Liver (tissue), 9 donors: ENCODE measurements around the gene EFCAB10. TPM values are rescaled to one million over a fixed set of nuclear protein-coding genes. Genes with fewer than 3 reads are reported as not detected.

Experiments used
- DNase-seq: peaks from one replicate; pipeline ENCODE4 v3.0.0-alpha.2; 2017; ENCODE audit warnings: low spot score
- H3K27ac ChIP-seq, 2 donors: one replicate each; pipeline ENCODE4 v1.7.0; 2013; ENCODE audit warnings: inconsistent platforms in 2 of 2, low read length in 2 of 2, control low read depth in 1 of 2, low read depth in 1 of 2, mild to moderate bottlenecking in 1 of 2
- H3K27me3 ChIP-seq, 4 donors: one replicate each; pipeline versions ENCODE4 v1.6.1 to v1.7.0; 2013; ENCODE audit warnings: low read length in 3 of 4, inconsistent platforms in 1 of 4, mild to moderate bottlenecking in 1 of 4, moderate library complexity in 1 of 4; ENCODE audit not compliant: control insufficient read depth in 4 of 4, insufficient read depth in 4 of 4
- H3K36me3 ChIP-seq, 4 donors: one replicate each; pipeline versions ENCODE4 v1.6.1 to v1.7.0; 2013; ENCODE audit warnings: low read length in 3 of 4, mild to moderate bottlenecking in 3 of 4, low read depth in 1 of 4, moderate library complexity in 1 of 4; ENCODE audit not compliant: control insufficient read depth in 4 of 4, insufficient read depth in 3 of 4
- H3K4me1 ChIP-seq, 4 donors: one replicate each; pipeline versions ENCODE4 v1.6.1 to v1.7.0; 2013; ENCODE audit warnings: low read length in 3 of 4, mild to moderate bottlenecking in 3 of 4, moderate library complexity in 1 of 4; ENCODE audit not compliant: control insufficient read depth in 4 of 4, insufficient read depth in 4 of 4
- H3K4me3 ChIP-seq, 3 donors: one replicate each; pipeline versions ENCODE4 v1.6.1 to v1.7.0; 2013; ENCODE audit warnings: low read length in 3 of 3, control low read depth in 1 of 3, low read depth in 1 of 3, mild to moderate bottlenecking in 1 of 3
- H3K9ac ChIP-seq, 2 donors: one replicate each; pipeline ENCODE4 v1.7.0; 2013; ENCODE audit warnings: low read length in 2 of 2, mild to moderate bottlenecking in 2 of 2, moderate library complexity in 2 of 2, control low read depth in 1 of 2, low read depth in 1 of 2
- H3K9me3 ChIP-seq, 4 donors: one replicate each; pipeline versions ENCODE4 v1.6.1 to v1.7.0; 2013; ENCODE audit warnings: low read length in 3 of 4; ENCODE audit not compliant: control insufficient read depth in 4 of 4
- EGR1 ChIP-seq, 2 donors: IDR thresholded peaks; 2 replicates each; pipeline ENCODE4 v1.6.1; 2016 to 2018; ENCODE audit warnings: antibody characterized with exemption in 2 of 2, low read depth in 2 of 2
- FOXA1 ChIP-seq: IDR thresholded peaks from 2 replicates; pipeline ENCODE4 v1.6.1; 2016; ENCODE audit warnings: antibody characterized with exemption
- FOXA2 ChIP-seq: IDR thresholded peaks from 2 replicates; pipeline ENCODE4 v1.6.1; 2016; ENCODE audit warnings: antibody characterized with exemption
- GABPA ChIP-seq, 2 donors: IDR thresholded peaks in 1 of 2; conservative IDR thresholded peaks in 1 of 2; 2 replicates each; pipeline ENCODE4 v1.6.1; 2016; ENCODE audit warnings: antibody characterized with exemption in 2 of 2, mild to moderate bottlenecking in 1 of 2, moderate library complexity in 1 of 2
- HNF4A ChIP-seq, 2 donors: conservative IDR thresholded peaks; 2 replicates each; pipeline ENCODE4 v1.6.1; 2016; ENCODE audit warnings: antibody characterized with exemption in 2 of 2, mild to moderate bottlenecking in 2 of 2
- HNF4G ChIP-seq: IDR thresholded peaks from 2 replicates; pipeline ENCODE4 v1.6.1; 2016; ENCODE audit warnings: antibody characterized with exemption
- NR2F2 ChIP-seq: IDR thresholded peaks from 2 replicates; pipeline ENCODE4 v1.6.1; 2016; ENCODE audit warnings: antibody characterized with exemption
- RAD21 ChIP-seq, 2 donors: IDR thresholded peaks; 2 replicates each; pipeline ENCODE4 v1.6.1; 2016; ENCODE audit warnings: antibody characterized with exemption in 2 of 2, mild to moderate bottlenecking in 2 of 2
- SP1 ChIP-seq: IDR thresholded peaks from 2 replicates; pipeline ENCODE4 v1.6.1; 2018; ENCODE audit warnings: antibody characterized with exemption, mild to moderate bottlenecking
- TAF1 ChIP-seq: conservative IDR thresholded peaks from 2 replicates; pipeline ENCODE4 v1.6.1; 2016; ENCODE audit warnings: antibody characterized with exemption, mild to moderate bottlenecking
- YY1 ChIP-seq: IDR thresholded peaks from 2 replicates; pipeline ENCODE4 v1.6.1; 2016; ENCODE audit warnings: antibody characterized with exemption, mild to moderate bottlenecking
- whole genome bisulfite sequencing: extraction: QIAGEN DNeasy Blood & Tissue Kit; methylation state at CpG from one replicate; pipeline ENCODE4 v1.1.7; 2013; 5-methylcytosine and 5-hydroxymethylcytosine counted together
- polyA plus RNA-seq, 2 donors: library from polyadenylated mRNA; stranded (reverse) in 1 of 2; unstranded in 1 of 2; fragments of 200-250 nt in 1 of 2; fragments of >200 nt in 1 of 2; fragmentation: Nextera tagmentation in 1 of 2; extraction: Ambion mirVana in 1 of 2; gene quantifications; one replicate each; pipeline versions ENCODE4 v1.2.1 to v1.2.3, GENCODE V29; 2013 to 2015
- total RNA-seq, 2 donors: library from RNA; depleted of rRNA; stranded (reverse); fragments of >200 nt; gene quantifications; one replicate each; pipeline ENCODE4 v1.2.3, GENCODE V29; 2014
- TF ChIP-seq, protein P1 (sequence below): IDR thresholded peaks from 2 replicates; pipeline ENCODE4 v1.6.1; 2016; ENCODE audit warnings: antibody characterized with exemption
- TF ChIP-seq, protein P2 (sequence below): IDR thresholded peaks from 2 replicates; pipeline ENCODE4 v1.6.1; 2016; ENCODE audit warnings: antibody characterized with exemption
- TF ChIP-seq, protein P3 (sequence below): IDR thresholded peaks from 2 replicates; pipeline ENCODE4 v1.6.1; 2016; ENCODE audit warnings: antibody characterized with exemption, mild to moderate bottlenecking
- TF ChIP-seq, protein P4 (sequence below): fragments of 150-350 bp; IDR thresholded peaks from 2 replicates; pipeline ENCODE4 v1.5.1; 2017; ENCODE audit warnings: improper control_type of control experiment, low read depth, low read length; ENCODE audit not compliant: missing input control
- donor health status: healthy.
- donor health status: healthy.
- donor health status: healthy.
- donor health status: healthy.
- donor health status: healthy.

Gene EFCAB10
- total and polyA plus RNA-seq, 4 donors: 0.25 TPM; not detected in 3

DNA sequence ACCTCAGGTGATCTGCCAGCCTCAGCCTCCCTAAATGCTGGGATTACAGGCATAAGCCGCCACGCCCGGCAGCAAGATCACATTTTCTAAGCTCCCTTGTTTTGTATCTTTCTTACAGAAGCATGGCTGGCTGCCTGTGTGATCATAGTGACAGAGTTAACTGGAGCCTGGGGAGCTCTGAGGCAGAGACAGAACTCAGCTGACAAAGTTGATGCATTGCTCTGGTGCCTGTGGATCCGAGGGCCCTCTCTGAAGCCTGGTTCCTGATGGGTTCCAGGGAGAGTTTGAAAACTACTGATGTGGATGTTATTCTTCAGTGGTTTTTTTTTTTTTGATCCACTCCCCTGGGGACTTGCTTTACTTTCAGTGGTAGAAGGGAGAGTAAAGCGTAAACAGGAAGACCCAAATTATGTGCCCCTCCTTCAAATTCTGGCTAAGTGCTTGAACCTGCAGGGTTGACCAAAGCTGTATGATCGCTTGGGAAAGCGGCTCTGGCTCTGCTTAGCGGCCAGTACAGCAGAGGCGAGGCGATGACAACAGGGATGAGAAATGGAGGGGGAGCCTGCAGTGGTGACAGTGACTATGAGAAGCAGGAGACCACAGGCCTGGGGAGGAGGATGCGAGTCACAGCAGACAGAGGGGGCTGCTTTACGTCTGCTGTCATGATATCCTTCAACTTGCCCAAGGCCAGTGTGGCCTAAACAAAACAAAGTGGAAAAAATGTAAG lies 6.8 kb upstream of the EFCAB10 start:
- H3K4me3 ChIP-seq: no peak overlapping the region
- no peaks in the 10 kb centered on the region for H3K27me3 ChIP-seq
- H3K36me3 ChIP-seq: no peaks in the 10 kb centered on the region
- DNase-seq: no peak
- H3K4me1 ChIP-seq: peaks cover 0 to 5% (median 1%) of the 10 kb centered on the region in 4 donors
- H3K9me3 ChIP-seq: no peaks in the 10 kb centered on the region
- TF ChIP-seq, protein P1, sequence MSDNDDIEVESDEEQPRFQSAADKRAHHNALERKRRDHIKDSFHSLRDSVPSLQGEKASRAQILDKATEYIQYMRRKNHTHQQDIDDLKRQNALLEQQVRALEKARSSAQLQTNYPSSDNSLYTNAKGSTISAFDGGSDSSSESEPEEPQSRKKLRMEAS: no peak
- no peak for TF ChIP-seq TAF1
- no peak for TF ChIP-seq HNF4A (conservative IDR thresholded peaks at IDR 0.05)
- TF ChIP-seq RAD21 (IDR thresholded peaks at IDR 0.05): no peak
- TF ChIP-seq, protein P2, sequence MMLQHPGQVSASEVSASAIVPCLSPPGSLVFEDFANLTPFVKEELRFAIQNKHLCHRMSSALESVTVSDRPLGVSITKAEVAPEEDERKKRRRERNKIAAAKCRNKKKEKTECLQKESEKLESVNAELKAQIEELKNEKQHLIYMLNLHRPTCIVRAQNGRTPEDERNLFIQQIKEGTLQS: no peak
- TF ChIP-seq FOXA2: no peak
- TF ChIP-seq, protein P3, sequence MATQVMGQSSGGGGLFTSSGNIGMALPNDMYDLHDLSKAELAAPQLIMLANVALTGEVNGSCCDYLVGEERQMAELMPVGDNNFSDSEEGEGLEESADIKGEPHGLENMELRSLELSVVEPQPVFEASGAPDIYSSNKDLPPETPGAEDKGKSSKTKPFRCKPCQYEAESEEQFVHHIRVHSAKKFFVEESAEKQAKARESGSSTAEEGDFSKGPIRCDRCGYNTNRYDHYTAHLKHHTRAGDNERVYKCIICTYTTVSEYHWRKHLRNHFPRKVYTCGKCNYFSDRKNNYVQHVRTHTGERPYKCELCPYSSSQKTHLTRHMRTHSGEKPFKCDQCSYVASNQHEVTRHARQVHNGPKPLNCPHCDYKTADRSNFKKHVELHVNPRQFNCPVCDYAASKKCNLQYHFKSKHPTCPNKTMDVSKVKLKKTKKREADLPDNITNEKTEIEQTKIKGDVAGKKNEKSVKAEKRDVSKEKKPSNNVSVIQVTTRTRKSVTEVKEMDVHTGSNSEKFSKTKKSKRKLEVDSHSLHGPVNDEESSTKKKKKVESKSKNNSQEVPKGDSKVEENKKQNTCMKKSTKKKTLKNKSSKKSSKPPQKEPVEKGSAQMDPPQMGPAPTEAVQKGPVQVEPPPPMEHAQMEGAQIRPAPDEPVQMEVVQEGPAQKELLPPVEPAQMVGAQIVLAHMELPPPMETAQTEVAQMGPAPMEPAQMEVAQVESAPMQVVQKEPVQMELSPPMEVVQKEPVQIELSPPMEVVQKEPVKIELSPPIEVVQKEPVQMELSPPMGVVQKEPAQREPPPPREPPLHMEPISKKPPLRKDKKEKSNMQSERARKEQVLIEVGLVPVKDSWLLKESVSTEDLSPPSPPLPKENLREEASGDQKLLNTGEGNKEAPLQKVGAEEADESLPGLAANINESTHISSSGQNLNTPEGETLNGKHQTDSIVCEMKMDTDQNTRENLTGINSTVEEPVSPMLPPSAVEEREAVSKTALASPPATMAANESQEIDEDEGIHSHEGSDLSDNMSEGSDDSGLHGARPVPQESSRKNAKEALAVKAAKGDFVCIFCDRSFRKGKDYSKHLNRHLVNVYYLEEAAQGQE: no peak
- TF ChIP-seq HNF4G: no peak
- no peak for TF ChIP-seq YY1
- no peak for TF ChIP-seq SP1
- no peak for TF ChIP-seq FOXA1
- TF ChIP-seq, protein P4, sequence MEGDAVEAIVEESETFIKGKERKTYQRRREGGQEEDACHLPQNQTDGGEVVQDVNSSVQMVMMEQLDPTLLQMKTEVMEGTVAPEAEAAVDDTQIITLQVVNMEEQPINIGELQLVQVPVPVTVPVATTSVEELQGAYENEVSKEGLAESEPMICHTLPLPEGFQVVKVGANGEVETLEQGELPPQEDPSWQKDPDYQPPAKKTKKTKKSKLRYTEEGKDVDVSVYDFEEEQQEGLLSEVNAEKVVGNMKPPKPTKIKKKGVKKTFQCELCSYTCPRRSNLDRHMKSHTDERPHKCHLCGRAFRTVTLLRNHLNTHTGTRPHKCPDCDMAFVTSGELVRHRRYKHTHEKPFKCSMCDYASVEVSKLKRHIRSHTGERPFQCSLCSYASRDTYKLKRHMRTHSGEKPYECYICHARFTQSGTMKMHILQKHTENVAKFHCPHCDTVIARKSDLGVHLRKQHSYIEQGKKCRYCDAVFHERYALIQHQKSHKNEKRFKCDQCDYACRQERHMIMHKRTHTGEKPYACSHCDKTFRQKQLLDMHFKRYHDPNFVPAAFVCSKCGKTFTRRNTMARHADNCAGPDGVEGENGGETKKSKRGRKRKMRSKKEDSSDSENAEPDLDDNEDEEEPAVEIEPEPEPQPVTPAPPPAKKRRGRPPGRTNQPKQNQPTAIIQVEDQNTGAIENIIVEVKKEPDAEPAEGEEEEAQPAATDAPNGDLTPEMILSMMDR: no peak
- no peak for TF ChIP-seq NR2F2
- TF ChIP-seq EGR1 (IDR thresholded peaks at IDR 0.05; ENCODE audit: low read depth in 2 of 2): no peak
- TF ChIP-seq GABPA (IDR thresholded peaks at IDR 0.05 in 1 of 2, conservative IDR thresholded peaks at IDR 0.05 in 1 of 2): no peak
- H3K9ac ChIP-seq: no peak overlapping the region
- 92% methylated on average over 12 of the region's 12 CpGs for WGBS
- no peak overlapping the region for H3K27ac ChIP-seq

DNA sequence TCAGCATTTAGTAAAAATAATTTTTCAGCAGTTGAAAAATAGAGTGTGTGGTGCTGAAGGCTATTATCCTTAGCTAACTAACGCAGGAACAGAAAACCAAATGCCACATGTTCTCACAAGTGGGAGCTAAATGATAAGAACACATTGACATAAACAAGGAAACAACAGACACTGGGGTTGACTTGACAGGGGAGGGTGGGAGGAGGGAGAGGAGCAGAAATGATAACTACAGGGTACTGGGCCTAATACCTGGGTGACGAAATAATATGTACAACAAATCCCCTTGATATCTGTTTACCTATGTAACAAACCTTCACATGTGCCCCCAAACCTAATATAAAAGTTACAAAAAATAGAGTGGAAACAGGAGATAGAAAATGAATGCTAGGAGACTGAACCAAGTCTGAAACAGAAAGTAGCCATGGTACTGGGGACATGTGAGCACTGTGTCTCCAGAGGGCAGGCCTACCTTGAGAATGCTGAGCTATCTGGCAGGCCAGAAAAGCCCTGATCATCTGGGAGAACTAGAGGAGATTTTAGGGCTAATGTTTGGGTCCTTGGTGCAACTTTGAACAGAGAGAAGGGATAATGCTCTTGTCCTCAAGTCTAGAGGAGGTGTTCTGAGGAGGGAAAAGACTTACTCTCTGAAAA lies 4.7 kb upstream of the EFCAB10 start:
- Histone ChIP-seq H3K4me1 (peaks cover 0 to 5% (median 3%) of the 10 kb centered on the region in 4 donors), H3K27me3 (no peaks in the 10 kb centered on the region), H3K9ac (no peak overlapping the region), H3K27ac (no peak overlapping the region), H3K9me3 (no peaks in the 10 kb centered on the region), H3K36me3 (no peaks in the 10 kb centered on the region), H3K4me3 (no peak overlapping the region)
- 92% methylated on average over 2 of the region's 2 CpGs for WGBS
- DNase-seq: no peak
- TF ChIP-seq FOXA2: no peak
- TF ChIP-seq, protein P4: no peak
